DND-41 (cell line): Measurements from ENCODE around the gene BPIFA2.

ENCODE experiments used
- ATAC-seq: fragments of 200-7000 bp; cut with Tn5 transposase; 3 replicates; pipeline ENCODE4 v1.9.1; 2021; ENCODE audit warnings: low read depth; ENCODE audit not compliant: insufficient read depth
- DNase-seq: peaks from one replicate; pipeline ENCODE4 v3.0.0-alpha.2; 2020
- H2AFZ ChIP-seq: 2 replicates; pipeline ENCODE4 v1.6.0; 2012; ENCODE audit warnings: low read depth, low read length
- H3K27ac ChIP-seq: 2 replicates; pipeline ENCODE4 v1.5.1; 2012; ENCODE audit warnings: low read length, inconsistent platforms
- H3K27me3 ChIP-seq: fragments of 200-600 bp; sonication (generic); 2 replicates; pipeline ENCODE4 v1.6.0; 2012; ENCODE audit warnings: low read length, mild to moderate bottlenecking, inconsistent platforms; ENCODE audit not compliant: insufficient read depth, poor library complexity
- H3K36me3 ChIP-seq: 2 replicates; pipeline ENCODE4 v1.5.1; 2012; ENCODE audit warnings: low read length, inconsistent platforms; ENCODE audit not compliant: insufficient read depth
- H3K4me1 ChIP-seq: 2 replicates; pipeline ENCODE4 v1.5.1; 2012; ENCODE audit warnings: mild to moderate bottlenecking, low read length; ENCODE audit not compliant: insufficient read depth
- H3K4me2 ChIP-seq: 2 replicates; pipeline ENCODE4 v1.6.0; 2012; ENCODE audit warnings: mild to moderate bottlenecking, moderate library complexity, low read length, inconsistent platforms; ENCODE audit not compliant: insufficient read depth
- H3K4me3 ChIP-seq, 2 experiments: fragments of 200-600 bp in 1 of 2; shearing (Covaris generic) in 1 of 2; 2 replicates each; pipeline ENCODE4 v1.5.1; 2012 to 2016; ENCODE audit warnings: inconsistent platforms in 2 of 2, low read length in 2 of 2, mild to moderate bottlenecking in 2 of 2, low read depth in 1 of 2, moderate library complexity in 1 of 2
- H3K79me2 ChIP-seq: 2 replicates; pipeline ENCODE4 v1.6.0; 2012; ENCODE audit warnings: low read length, inconsistent platforms; ENCODE audit not compliant: insufficient read depth
- H3K9ac ChIP-seq: 2 replicates; pipeline ENCODE4 v1.6.0; 2012; ENCODE audit warnings: low read depth, mild to moderate bottlenecking, inconsistent platforms, low read length, moderate library complexity
- H3K9me3 ChIP-seq: 2 replicates; pipeline ENCODE4 v1.5.1; 2012; ENCODE audit warnings: low read length, moderate library complexity, mild to moderate bottlenecking, inconsistent platforms; ENCODE audit not compliant: insufficient read depth, severe bottlenecking
- H4K20me1 ChIP-seq: 2 replicates; pipeline ENCODE4 v1.6.0; 2012; ENCODE audit warnings: low read length; ENCODE audit not compliant: insufficient read depth
- EZH2 ChIP-seq: IDR thresholded peaks from 3 replicates; pipeline ENCODE4 v1.6.1; 2012; ENCODE audit warnings: borderline replicate concordance, low read depth, mild to moderate bottlenecking, moderate library complexity, low read length, inconsistent platforms; ENCODE audit not compliant: severe bottlenecking
- TF ChIP-seq, protein P1 (sequence below): IDR thresholded peaks from 2 replicates; pipeline ENCODE4 v1.5.1; 2012; ENCODE audit warnings: borderline replicate concordance, low read length, moderate library complexity, mild to moderate bottlenecking; ENCODE audit not compliant: poor library complexity, severe bottlenecking; ENCODE audit errors: extremely low read depth

Gene BPIFA2

DNA sequence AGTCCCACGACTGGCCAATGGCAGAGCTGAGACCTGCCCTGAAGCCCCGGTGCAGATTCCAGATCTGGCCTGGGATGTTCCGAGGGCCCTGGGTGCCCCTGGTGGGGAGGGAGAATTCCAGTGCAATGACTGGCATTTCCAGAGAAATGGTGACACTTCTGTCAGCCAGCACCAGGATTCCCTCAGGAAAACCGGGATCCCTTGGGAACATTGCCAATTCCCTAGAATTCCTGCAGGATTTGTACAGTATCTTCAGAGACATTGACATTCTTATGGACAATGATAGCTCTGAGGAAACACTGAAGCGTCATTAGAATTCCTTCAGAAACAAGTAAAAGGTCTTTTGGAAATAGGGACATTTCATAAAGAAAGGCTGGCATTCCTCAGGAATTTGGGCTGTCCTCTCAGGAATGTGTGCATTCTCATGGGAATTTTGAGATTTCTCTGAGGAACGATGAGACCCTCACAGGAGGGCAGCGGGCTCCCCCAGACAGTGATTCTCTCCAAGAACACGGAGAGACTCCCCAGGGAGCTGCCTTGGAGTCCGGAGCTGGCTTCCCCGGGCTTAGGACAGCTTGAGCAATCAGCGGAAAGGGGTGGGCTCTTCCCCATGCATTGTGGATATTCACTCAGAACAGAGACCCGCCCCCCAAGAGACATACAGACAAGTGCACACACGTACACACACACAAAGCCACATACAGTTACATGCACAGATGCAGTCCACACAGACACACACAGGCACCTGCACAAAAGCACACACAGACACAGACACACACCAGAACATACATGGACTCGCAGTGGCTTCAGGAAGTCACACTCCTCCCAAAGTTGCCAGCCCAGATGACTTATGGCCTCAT, 35.2 kb upstream of the BPIFA2 start:
- H4K20me1 ChIP-seq = no peaks in the 10 kb centered on the region
- peaks cover 10% of the 10 kb centered on the region for H3K27me3 ChIP-seq
- no peak for ATAC-seq
- no peaks in the 10 kb centered on the region for H3K36me3 ChIP-seq
- no peak overlapping the region for H3K9ac ChIP-seq
- H3K4me2 ChIP-seq = no peak overlapping the region
- no peaks in the 10 kb centered on the region for H3K79me2 ChIP-seq
- no peak overlapping the region for H2AFZ ChIP-seq
- no peak overlapping the region for H3K4me3 ChIP-seq
- H3K27ac ChIP-seq = no peak overlapping the region
- H3K4me1 ChIP-seq = no peaks in the 10 kb centered on the region
- no peak for TF ChIP-seq EZH2
- TF ChIP-seq, protein P1, sequence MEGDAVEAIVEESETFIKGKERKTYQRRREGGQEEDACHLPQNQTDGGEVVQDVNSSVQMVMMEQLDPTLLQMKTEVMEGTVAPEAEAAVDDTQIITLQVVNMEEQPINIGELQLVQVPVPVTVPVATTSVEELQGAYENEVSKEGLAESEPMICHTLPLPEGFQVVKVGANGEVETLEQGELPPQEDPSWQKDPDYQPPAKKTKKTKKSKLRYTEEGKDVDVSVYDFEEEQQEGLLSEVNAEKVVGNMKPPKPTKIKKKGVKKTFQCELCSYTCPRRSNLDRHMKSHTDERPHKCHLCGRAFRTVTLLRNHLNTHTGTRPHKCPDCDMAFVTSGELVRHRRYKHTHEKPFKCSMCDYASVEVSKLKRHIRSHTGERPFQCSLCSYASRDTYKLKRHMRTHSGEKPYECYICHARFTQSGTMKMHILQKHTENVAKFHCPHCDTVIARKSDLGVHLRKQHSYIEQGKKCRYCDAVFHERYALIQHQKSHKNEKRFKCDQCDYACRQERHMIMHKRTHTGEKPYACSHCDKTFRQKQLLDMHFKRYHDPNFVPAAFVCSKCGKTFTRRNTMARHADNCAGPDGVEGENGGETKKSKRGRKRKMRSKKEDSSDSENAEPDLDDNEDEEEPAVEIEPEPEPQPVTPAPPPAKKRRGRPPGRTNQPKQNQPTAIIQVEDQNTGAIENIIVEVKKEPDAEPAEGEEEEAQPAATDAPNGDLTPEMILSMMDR = no peak
- DNase-seq = no peak
- no peaks in the 10 kb centered on the region for H3K9me3 ChIP-seq

DNA sequence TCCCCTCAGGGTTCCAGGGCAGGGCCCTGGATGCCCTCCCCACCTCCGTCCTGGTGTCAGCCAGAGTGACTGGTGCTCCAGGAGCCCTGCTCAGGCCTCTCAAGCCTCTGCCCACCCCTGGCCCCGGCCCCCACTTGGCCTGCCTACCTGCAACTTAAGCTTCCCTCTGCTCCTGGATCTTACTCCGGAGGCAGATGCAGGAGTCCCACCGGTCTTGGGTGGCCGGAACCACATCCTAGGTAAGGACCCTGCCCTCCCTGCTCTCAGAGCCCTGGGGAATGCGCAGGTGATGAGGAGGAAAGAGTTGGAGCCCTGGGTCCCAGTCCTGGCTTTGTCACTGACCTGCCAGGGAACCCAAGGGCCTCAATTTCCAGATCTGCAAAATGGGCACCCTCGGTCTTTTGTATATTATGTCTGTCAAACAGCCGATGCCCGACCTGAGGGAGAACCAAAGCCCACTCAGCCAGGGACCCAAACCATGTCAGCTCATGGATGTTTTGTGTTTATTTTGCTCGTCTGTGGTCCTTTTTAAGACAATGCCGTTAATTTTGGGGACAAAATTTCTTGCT, 34.5 kb upstream of the BPIFA2 start:
- ATAC-seq (no peak), DNase-seq (no peak)
- H3K79me2 ChIP-seq = no peaks in the 10 kb centered on the region
- H3K27me3 ChIP-seq = peaks cover 9% of the 10 kb centered on the region
- H3K4me3 ChIP-seq = no peak overlapping the region
- no peak overlapping the region for H3K9ac ChIP-seq
- no peaks in the 10 kb centered on the region for H3K9me3 ChIP-seq
- no peak for TF ChIP-seq EZH2
- TF ChIP-seq, protein P1 = no peak
- no peaks in the 10 kb centered on the region for H3K4me1 ChIP-seq
- no peaks in the 10 kb centered on the region for H4K20me1 ChIP-seq
- no peak overlapping the region for H3K27ac ChIP-seq
- no peak overlapping the region for H2AFZ ChIP-seq
- H3K4me2 ChIP-seq = no peak overlapping the region
- no peaks in the 10 kb centered on the region for H3K36me3 ChIP-seq

DNA sequence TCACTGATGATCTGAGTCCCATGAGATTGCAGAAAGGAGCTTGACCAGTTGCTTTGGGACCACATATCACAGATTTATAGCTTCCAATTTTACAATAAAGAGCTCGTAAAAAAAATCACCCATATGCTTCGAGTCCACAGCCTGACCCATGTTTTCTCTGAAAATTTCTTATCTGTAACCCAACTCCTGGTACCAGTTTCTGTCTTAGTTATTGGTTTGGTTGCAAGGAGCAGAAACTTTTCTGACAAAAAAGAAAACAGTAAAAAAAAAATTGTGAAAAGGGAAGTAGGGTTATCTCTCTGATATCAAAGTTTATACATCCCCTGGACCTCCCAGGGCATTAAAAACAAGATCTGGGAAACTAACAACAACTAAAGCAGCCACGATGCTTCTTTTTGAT, 30.8 kb upstream of the BPIFA2 start:
- no peak overlapping the region for H3K9ac ChIP-seq
- no peaks in the 10 kb centered on the region for H3K9me3 ChIP-seq
- H4K20me1 ChIP-seq = no peaks in the 10 kb centered on the region
- no peaks in the 10 kb centered on the region for H3K36me3 ChIP-seq
- no peak overlapping the region for H3K27ac ChIP-seq
- DNase-seq = no peak
- no peak for ATAC-seq
- H2AFZ ChIP-seq = no peak overlapping the region
- peaks cover 3% of the 10 kb centered on the region for H3K27me3 ChIP-seq
- H3K4me1 ChIP-seq = no peaks in the 10 kb centered on the region
- no peaks in the 10 kb centered on the region for H3K79me2 ChIP-seq
- TF ChIP-seq, protein P1 = no peak
- no peak for TF ChIP-seq EZH2
- no peak overlapping the region for H3K4me2 ChIP-seq
- H3K4me3 ChIP-seq = no peak overlapping the region
